ENCODE data around the gene HDLBP.

Gene HDLBP

DNA sequence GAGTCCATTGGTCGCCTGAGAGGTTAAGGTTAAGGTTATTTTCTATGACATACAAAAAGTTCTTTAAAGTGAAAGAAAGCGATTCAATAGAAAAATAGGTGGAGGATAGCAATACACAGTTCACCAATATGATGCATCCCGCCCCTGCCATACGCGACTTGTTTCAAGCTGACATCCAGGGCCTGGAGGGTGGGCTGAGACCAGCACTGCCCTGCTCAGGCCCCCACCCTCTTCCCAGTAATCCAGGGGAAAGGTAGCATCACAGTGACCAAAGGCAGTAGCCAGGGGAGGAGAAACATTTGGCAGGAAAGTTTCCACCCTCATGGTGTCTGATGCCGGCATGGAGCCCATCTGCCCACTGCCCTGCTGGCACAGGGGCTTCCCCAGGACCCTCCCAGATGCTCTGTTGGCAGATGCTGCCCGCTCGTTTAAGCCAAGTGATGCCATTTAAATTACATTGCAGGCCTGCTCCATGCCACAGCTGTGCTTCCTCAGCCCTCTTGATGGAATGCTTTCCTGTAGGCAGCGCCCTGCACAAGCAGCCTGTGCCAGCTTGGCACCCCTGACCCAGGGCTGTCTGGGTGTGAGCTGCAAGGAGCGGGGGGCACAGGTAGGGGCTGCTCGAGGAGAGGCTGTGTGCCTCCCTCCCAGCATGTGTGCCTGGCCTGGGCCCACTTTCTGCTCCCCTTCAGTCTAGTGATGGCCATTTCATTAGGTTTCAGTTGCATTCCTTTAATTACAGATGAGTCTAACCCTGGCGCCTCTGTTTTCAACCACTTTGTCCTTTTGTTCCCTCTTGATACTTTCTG, 137.7 kb downstream of the HDLBP start:
- Histone ChIP-seq H3K79me2 (ENCODE audit: insufficient read depth, low read length) (no peaks in the 10 kb centered on the region), H3K9me2 (replicated peaks; ENCODE audit: insufficient read depth, low read length) (no peaks in the 10 kb centered on the region), H2AFZ (ENCODE audit: low read depth, low read length, severe bottlenecking) (no peak overlapping the region), H4K20me1 (ENCODE audit: low read depth, low read length) (no peaks in the 10 kb centered on the region), H3K9me3 (ENCODE audit: insufficient read depth, low read length) (no peaks in the 10 kb centered on the region), H3F3A (ENCODE audit: insufficient read depth) (no peaks in the 10 kb centered on the region), H3K27me3 (ENCODE audit: low read length) (no peaks in the 10 kb centered on the region), H3K4me3 (ENCODE audit: insufficient read depth, low read length, poor library complexity, severe bottlenecking) (no peak overlapping the region), H3K9ac (ENCODE audit: low read length) (no peak overlapping the region), H3K4me2 (ENCODE audit: low read depth, low read length, poor library complexity, severe bottlenecking) (no peak overlapping the region), H3K27ac (ENCODE audit: low read depth, low read length) (no peak overlapping the region), H3K36me3 (ENCODE audit: low read length) (no peaks in the 10 kb centered on the region)
- TF ChIP-seq CTCF (IDR thresholded peaks at IDR 0.05; ENCODE audit: insufficient read depth, low read length, poor library complexity, severe bottlenecking), result no peak
- TF ChIP-seq EZH2phosphoT487 (conservative IDR thresholded peaks at IDR 0.05; ENCODE audit: low read length), result no peak

All from SU-DHL-6 (cell line).